Central memory CD8-positive, alpha-beta T cell (primary cell): ENCODE measurements around the gene CLSTN2.

Experiments
- ATAC-seq: fragments of 150-1000 bp; cut with Tn5 transposase; replicated peaks from 2 replicates; pipeline ENCODE4 v1.10.0; 2022; ENCODE audit warnings: mild to moderate bottlenecking, moderate FRiP score, moderate number of reproducible peaks; ENCODE audit not compliant: poor library complexity, severe bottlenecking; ENCODE audit errors: extremely low read depth
- DNase-seq, 2 donors: peaks; one replicate each; pipeline ENCODE4 v3.0.0; 2021; ENCODE audit warnings: low spot score in 2 of 2
- H3K27ac Mint-ChIP-seq: one replicate; pipeline ENCODE4 v1.8.0; 2022; ENCODE audit warnings: low read depth, mild to moderate bottlenecking, moderate library complexity, mixed read lengths
- H3K27me3 Mint-ChIP-seq: one replicate; pipeline ENCODE4 v1.8.0; 2022; ENCODE audit warnings: mixed read lengths
- H3K36me3 Mint-ChIP-seq: one replicate; pipeline ENCODE4 v1.8.0; 2022; ENCODE audit warnings: mild to moderate bottlenecking, moderate library complexity, mixed read lengths; ENCODE audit not compliant: insufficient read depth
- H3K4me1 Mint-ChIP-seq: one replicate; pipeline ENCODE4 v1.8.0; 2022; ENCODE audit warnings: mixed read lengths
- H3K4me3 Mint-ChIP-seq: one replicate; pipeline ENCODE4 v1.8.0; 2022; ENCODE audit warnings: mild to moderate bottlenecking, moderate library complexity, mixed read lengths
- H3K9me3 Mint-ChIP-seq: one replicate; pipeline ENCODE4 v1.8.0; 2022; ENCODE audit warnings: mixed read lengths

Gene CLSTN2

DNA sequence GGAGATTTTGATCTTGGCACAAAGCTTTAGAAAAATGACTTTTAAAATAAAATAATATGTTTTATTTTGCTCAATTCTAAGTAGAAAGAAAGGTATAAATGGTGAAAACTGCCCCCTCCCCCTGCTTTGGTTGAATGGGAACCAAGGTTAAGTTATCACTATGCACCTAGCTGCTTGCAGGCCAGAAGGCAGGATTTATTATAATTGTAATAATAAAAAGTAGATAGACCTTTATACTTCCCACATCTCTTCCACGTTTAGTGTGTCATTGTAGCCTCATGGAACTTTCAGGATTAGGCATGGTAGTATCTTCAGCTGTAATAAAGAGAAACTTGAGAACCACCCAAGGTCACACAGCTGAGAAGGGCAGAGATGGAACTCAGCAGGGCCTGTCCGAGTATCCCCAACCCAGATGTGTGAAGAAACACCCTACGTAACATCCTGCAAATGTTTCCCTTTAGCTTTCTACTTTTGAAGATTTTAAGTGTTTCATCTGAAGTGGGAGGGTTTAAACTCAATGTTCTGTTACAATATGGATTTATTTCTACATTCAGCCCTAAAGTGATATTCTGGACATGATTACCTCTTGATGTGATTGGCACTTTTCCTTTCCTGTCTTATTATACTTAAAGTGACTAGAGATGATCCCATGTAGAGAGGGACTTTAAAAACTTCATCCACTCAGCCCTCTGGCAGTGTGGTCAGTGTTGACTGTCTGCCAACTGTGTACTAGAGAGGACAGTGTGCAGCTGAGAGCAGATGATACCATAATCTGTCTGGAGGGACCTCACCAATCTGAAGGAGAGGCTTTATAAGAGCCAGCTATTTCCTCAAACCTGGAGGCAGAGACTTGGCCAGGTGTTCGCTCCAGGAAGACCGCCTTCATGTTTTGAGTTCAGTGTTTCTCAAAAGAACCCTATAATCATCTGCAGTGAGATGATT, 460.4 kb downstream of the CLSTN2 start:
- H3K4me1 Mint-ChIP-seq, result no peaks in the 10 kb centered on the region
- H3K27me3 Mint-ChIP-seq, result peaks cover 11% of the 10 kb centered on the region
- no peak overlapping the region for H3K4me3 Mint-ChIP-seq
- H3K9me3 Mint-ChIP-seq, result no peaks in the 10 kb centered on the region
- DNase-seq, result no peak
- H3K36me3 Mint-ChIP-seq, result no peaks in the 10 kb centered on the region
- no peak overlapping the region for H3K27ac Mint-ChIP-seq
- no peak for ATAC-seq

DNA sequence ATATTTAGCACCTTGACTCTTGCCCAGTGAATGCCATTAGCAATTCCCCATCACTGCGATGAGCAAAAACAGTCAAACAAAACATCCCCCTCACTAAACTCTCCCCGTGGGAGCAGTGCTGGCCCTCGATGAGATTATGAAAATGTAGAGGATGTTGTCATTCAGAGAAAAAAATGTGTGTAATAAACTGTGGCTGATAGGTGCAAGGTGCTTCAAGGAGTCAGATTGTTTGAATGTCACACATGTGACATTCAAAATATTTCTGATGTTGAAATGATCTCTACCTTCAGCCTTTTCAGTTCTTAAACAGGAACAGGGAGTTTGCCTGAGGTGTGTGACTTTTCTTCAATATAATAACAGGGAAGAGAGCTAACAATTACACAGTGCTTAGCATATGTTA, 461.1 kb downstream of the CLSTN2 start:
- ATAC-seq, result no peak
- Mint-ChIP-seq H3K27me3 (peaks cover 11% of the 10 kb centered on the region), H3K9me3 (no peaks in the 10 kb centered on the region), H3K36me3 (no peaks in the 10 kb centered on the region), H3K4me1 (no peaks in the 10 kb centered on the region), H3K27ac (no peak overlapping the region), H3K4me3 (no peak overlapping the region)
- no peak for DNase-seq

DNA sequence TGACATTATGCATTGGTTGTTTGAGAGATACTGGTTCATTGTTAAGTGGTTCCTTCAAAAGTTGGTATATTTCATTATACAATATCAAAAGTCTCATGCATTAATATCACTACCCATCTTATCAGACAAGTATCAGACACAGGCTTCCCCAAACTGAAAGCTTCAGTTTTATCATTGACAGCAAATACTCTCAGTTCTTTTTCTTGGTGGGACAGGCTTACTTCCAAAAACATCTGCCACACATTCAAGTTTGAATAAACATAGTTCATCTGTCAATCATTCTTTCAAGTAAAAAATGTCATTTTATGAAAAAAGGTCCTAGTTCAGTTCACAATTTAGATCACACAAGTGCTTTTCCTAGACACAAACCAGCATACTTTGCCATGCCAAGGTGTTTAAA, 462.9 kb downstream of the CLSTN2 start:
- peaks cover 13% of the 10 kb centered on the region for H3K27me3 Mint-ChIP-seq
- H3K9me3 Mint-ChIP-seq, result no peaks in the 10 kb centered on the region
- no peaks in the 10 kb centered on the region for H3K36me3 Mint-ChIP-seq
- H3K4me1 Mint-ChIP-seq, result no peaks in the 10 kb centered on the region
- ATAC-seq, result no peak
- no peak overlapping the region for H3K4me3 Mint-ChIP-seq
- no peak for DNase-seq
- H3K27ac Mint-ChIP-seq, result no peak overlapping the region

DNA sequence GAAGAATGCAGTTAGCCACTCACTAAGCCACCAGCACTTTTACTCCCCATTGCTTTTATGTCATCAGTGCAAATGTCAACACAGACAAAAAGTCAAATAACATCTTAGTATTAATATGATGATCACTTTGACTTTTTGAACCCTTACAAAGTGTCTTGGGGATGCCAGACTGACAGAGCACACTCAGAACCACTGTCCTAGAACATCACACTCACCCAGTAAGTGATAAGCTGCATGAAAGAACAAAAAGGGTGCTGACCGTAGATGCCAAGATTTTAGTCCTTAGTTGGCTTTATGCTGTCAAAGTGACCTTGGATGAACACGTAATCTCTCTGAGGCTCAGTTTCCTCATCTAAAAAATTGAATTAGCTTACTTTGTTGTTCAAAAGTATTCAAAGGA, 463.4 kb downstream of the CLSTN2 start:
- Mint-ChIP-seq H3K27me3 (peaks cover 14% of the 10 kb centered on the region), H3K27ac (no peak overlapping the region), H3K4me1 (no peaks in the 10 kb centered on the region), H3K4me3 (no peak overlapping the region), H3K9me3 (no peaks in the 10 kb centered on the region), H3K36me3 (no peaks in the 10 kb centered on the region)
- no peak for ATAC-seq
- no peak for DNase-seq

DNA sequence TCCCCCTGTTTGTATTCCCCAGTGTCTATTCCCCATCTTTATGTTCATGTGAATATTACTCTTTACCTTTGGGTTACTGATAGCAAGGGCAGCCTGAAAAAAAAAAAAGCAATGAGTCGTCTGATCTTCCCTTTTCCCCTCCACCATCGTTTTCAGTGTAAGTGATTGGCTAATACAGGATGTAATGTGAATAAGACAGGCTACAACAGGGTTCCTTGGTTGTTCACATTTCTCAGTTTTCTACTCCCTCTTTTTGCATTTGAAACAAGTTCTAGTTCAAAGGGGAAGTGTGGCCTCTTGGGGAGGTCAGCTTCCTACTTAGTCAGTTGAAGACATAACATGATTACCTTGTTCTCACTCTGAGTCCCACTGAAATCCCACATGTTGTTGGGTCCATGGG, 464.9 kb downstream of the CLSTN2 start:
- no peak overlapping the region for H3K4me3 Mint-ChIP-seq
- no peaks in the 10 kb centered on the region for H3K4me1 Mint-ChIP-seq
- ATAC-seq, result no peak
- no peaks in the 10 kb centered on the region for H3K36me3 Mint-ChIP-seq
- no peak for DNase-seq
- no peak overlapping the region for H3K27ac Mint-ChIP-seq
- no peaks in the 10 kb centered on the region for H3K9me3 Mint-ChIP-seq
- H3K27me3 Mint-ChIP-seq, result peaks cover 18% of the 10 kb centered on the region

DNA sequence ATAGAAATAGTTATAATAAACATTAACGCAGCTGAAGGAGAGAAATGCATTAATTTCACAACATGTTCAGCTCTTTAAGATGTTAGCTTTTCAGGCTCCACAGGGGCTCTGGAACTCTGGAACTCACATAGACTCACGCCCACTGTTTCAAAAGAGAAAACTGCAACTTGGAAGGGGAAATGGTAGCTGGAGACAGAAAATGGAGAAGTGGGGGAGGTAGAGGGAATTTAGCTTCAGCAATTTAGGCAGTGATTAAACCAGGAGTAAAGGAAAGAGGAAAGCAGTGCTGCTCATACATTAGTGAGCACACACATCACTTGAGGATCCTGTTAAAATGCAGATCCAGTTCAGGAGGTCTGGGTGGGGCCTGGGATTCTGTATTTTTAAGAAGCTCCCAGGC, 468.1 kb downstream of the CLSTN2 start:
- DNase-seq (no peak), ATAC-seq (no peak)
- H3K27me3 Mint-ChIP-seq, result peaks cover 18% of the 10 kb centered on the region
- H3K9me3 Mint-ChIP-seq, result no peaks in the 10 kb centered on the region
- no peaks in the 10 kb centered on the region for H3K36me3 Mint-ChIP-seq
- no peak overlapping the region for H3K4me3 Mint-ChIP-seq
- no peak overlapping the region for H3K27ac Mint-ChIP-seq
- no peaks in the 10 kb centered on the region for H3K4me1 Mint-ChIP-seq

DNA sequence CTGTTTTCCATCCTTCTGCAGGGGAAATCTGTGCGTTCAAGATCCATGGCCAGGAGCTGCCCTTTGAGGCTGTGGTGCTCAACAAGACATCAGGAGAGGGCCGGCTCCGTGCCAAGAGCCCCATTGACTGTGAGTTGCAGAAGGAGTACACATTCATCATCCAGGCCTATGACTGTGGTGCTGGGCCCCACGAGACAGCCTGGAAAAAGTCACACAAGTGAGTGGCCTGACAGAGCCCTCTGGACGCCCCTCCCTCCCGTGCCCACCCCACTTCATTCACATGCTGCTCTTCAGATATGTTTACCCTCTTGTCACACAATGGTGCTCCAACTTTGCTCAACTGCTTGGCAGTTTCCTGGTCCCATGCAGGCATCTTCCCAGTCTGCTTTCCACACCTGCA, 468.6 kb downstream of the CLSTN2 start:
- ATAC-seq, result no peak
- DNase-seq, result no peak
- H3K4me1 Mint-ChIP-seq, result no peaks in the 10 kb centered on the region
- no peaks in the 10 kb centered on the region for H3K36me3 Mint-ChIP-seq
- no peak overlapping the region for H3K27ac Mint-ChIP-seq
- H3K4me3 Mint-ChIP-seq, result no peak overlapping the region
- peaks cover 18% of the 10 kb centered on the region for H3K27me3 Mint-ChIP-seq
- peaks cover 1% of the 10 kb centered on the region for H3K9me3 Mint-ChIP-seq

DNA sequence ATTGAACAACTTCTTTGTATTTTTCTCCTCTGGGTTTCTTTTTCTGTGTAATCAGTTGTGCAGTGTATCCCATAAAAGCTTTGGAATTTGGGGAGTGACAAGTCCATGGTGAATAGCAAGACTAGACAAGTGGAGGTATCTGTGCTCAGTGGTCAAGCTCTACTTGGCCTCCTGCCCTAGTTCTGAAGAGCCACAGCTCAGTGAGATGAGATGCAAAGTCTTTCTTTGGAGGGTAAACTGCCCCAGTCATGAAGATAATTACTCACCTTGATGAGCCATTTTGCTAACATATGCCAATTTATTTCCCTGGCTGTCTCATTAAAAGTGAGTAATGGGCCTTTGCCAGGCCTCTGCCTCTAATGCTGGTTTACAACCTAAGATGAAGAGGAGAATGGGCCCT, 471.7 kb downstream of the CLSTN2 start:
- DNase-seq, result no peak
- Mint-ChIP-seq H3K27ac (no peak overlapping the region), H3K4me3 (no peak overlapping the region), H3K36me3 (no peaks in the 10 kb centered on the region), H3K4me1 (no peaks in the 10 kb centered on the region), H3K9me3 (peaks cover 13% of the 10 kb centered on the region), H3K27me3 (peaks cover 27% of the 10 kb centered on the region)
- no peak for ATAC-seq

DNA sequence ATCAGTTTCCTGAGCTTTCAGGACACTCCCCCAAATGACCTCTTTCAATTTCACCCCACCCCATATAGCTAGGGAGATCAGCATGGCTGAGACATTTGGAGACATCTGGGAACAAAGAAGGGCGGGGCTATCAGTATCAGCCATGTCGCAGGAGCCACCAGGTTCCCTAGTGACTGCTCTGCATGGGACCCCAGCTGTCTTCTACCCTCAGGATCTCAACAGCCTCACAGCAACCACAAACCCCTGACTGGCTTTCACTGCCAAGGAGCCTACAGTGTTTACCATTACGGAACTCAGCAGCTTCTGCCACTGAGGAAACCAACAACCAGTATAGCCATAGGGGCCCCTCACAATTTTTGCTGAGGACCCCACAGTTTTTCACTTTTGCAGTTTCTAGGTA, 473.3 kb downstream of the CLSTN2 start:
- peaks cover 26% of the 10 kb centered on the region for H3K27me3 Mint-ChIP-seq
- no peak overlapping the region for H3K4me3 Mint-ChIP-seq
- no peaks in the 10 kb centered on the region for H3K4me1 Mint-ChIP-seq
- DNase-seq (no peak), ATAC-seq (no peak)
- H3K36me3 Mint-ChIP-seq, result no peaks in the 10 kb centered on the region
- H3K27ac Mint-ChIP-seq, result no peak overlapping the region
- peaks cover 13% of the 10 kb centered on the region for H3K9me3 Mint-ChIP-seq

DNA sequence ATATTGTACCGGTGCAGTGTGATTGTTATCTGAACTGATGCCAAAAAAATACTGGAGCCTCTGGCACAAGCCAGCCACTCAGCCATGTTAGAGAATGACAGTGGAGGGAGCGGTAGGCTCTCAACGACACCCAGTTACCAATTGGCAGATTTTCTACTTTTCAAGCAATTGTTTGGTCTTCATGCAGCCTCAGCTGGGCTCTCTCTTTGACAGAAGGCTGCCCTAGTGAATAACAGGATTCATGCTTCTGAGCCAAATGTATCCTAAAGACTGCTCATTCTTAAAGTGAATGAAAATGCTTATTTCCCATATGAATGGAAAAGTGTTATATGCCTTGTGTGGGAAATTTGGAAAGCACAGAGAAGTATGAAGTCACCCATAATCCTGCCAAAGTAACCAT, 481.7 kb downstream of the CLSTN2 start:
- H3K9me3 Mint-ChIP-seq, result peaks cover 8% of the 10 kb centered on the region
- H3K4me1 Mint-ChIP-seq, result no peaks in the 10 kb centered on the region
- H3K27me3 Mint-ChIP-seq, result peaks cover 13% of the 10 kb centered on the region
- H3K27ac Mint-ChIP-seq, result no peak overlapping the region
- ATAC-seq (no peak), DNase-seq (no peak)
- no peak overlapping the region for H3K4me3 Mint-ChIP-seq
- H3K36me3 Mint-ChIP-seq, result no peaks in the 10 kb centered on the region

DNA sequence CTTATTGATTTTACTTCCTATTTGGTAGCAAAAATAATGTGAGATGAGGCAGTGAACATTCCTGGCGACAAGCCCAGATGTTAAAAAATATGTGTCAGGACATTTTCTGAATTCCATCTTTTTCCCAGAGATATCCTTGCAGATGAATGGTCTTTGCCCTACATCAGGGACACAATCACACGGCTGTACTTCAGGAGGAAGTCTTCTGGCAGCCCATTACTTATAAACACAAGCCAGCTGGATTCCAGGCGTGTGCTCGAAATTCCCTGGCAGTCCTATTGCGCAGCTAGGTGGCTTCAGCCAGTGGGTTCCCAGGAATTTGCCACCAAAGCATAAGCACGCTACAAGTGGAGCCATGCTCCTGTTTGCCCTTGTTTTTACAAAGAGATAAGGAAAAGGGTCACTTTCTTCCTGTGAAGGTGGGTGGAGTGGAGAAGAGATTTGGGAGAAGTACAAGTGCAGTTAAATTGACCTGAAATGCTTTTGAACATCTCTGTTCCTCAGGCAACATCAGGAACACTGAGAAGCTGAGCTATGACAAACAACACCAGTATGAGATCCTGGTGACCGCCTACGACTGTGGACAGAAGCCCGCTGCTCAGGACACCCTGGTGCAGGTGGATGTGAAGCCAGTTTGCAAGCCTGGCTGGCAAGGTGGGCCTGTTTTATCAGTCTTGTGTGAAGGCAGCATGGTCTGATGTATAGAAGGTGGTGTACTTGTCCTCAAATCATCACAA, 485.8 kb downstream of the CLSTN2 start:
- DNase-seq, result no peak
- H3K36me3 Mint-ChIP-seq, result no peaks in the 10 kb centered on the region
- H3K27me3 Mint-ChIP-seq, result peaks cover 10% of the 10 kb centered on the region
- H3K9me3 Mint-ChIP-seq, result peaks cover 2% of the 10 kb centered on the region
- no peak overlapping the region for H3K4me3 Mint-ChIP-seq
- H3K4me1 Mint-ChIP-seq, result peaks cover 5% of the 10 kb centered on the region
- no peak for ATAC-seq
- no peak overlapping the region for H3K27ac Mint-ChIP-seq

DNA sequence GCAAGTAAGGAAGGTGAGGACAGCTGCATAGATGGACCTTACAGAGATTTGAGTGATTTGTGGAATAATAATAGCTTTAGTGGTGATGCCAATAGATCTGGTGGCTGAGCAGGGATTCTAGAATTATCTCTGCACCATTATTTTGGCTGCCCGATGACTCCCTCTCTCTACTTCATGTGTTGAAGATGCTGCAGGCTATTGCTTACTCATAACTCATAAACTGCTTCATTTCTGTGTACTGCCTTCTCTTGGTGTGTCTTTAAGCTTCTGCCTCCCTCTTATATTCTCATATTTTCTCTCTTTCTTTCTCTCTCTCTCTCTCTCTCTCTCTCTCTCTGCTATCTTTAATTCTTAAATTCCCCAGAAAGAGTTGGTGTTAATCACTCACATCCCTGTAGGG, 486.9 kb downstream of the CLSTN2 start:
- ATAC-seq (no peak), DNase-seq (no peak)
- no peak overlapping the region for H3K4me3 Mint-ChIP-seq
- H3K27me3 Mint-ChIP-seq, result peaks cover 10% of the 10 kb centered on the region
- peaks cover 5% of the 10 kb centered on the region for H3K4me1 Mint-ChIP-seq
- no peaks in the 10 kb centered on the region for H3K9me3 Mint-ChIP-seq
- no peaks in the 10 kb centered on the region for H3K36me3 Mint-ChIP-seq
- H3K27ac Mint-ChIP-seq, result no peak overlapping the region

DNA sequence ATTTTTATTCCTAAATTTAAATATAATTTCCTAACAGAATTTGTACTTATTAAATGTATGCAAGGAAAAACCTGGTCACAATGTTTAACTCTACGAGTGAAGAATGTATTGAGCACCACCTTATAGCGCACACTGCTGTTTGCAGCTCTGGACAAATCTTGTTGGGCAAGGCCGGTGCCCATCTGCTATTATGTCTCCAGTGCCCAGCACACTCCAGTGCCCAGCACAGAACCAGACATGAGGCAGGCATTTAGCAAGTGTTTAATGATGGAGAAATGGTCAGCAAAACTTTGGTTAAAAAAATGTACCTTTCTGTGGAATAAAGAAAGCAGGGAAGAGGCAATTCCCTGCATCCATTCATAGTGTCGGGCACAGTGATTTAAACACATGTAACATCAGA, 488.2 kb downstream of the CLSTN2 start:
- H3K36me3 Mint-ChIP-seq, result no peaks in the 10 kb centered on the region
- H3K9me3 Mint-ChIP-seq, result no peaks in the 10 kb centered on the region
- H3K4me1 Mint-ChIP-seq, result peaks cover 5% of the 10 kb centered on the region

More for the DNA sequence above, 488.2 kb downstream of the CLSTN2 start:
- Mint-ChIP-seq H3K4me3 (no peak overlapping the region), H3K27ac (no peak overlapping the region), H3K27me3 (peaks cover 12% of the 10 kb centered on the region)
- DNase-seq (no peak), ATAC-seq (no peak)
